ENCODE data around the gene GRIK4. TPM values are rescaled to one million over a fixed set of nuclear protein-coding genes. Genes with fewer than 3 reads are reported as not detected.

The GRIK4 gene
- polyA plus RNA-seq, 1 donor from 2014 or later = 3.4 TPM

DNA sequence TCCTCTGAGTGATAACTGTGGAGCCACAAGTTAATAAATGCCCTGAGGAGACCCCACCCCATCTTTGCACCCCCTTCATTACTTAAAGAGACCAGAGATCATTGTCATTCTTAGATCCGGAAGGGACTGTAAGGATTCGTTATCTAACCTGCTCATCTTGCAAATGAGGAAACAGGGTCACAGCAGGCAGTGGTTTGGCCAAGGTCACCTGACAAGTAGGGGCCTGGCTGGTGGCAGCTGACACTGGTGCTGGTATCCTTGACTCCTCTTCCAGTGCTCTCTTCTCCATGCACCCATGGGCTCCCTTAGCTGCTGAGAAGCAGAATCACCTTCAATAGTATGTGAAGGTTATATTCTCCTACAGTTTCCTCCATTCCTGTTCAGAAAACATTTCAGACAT lies 151.6 kb downstream of the GRIK4 start:
- no peak overlapping the region for H3K27ac ChIP-seq (ENCODE audit: low read length)
- no peak overlapping the region for H3K4me3 ChIP-seq (ENCODE audit: low read length)
- H4K20me1 ChIP-seq (ENCODE audit: insufficient read depth) = no peaks in the 10 kb centered on the region
- H2AFZ ChIP-seq (ENCODE audit: low read depth, low read length) = no peak overlapping the region
- no peak overlapping the region for H3K4me2 ChIP-seq (ENCODE audit: low read length)
- TF ChIP-seq, protein P1, sequence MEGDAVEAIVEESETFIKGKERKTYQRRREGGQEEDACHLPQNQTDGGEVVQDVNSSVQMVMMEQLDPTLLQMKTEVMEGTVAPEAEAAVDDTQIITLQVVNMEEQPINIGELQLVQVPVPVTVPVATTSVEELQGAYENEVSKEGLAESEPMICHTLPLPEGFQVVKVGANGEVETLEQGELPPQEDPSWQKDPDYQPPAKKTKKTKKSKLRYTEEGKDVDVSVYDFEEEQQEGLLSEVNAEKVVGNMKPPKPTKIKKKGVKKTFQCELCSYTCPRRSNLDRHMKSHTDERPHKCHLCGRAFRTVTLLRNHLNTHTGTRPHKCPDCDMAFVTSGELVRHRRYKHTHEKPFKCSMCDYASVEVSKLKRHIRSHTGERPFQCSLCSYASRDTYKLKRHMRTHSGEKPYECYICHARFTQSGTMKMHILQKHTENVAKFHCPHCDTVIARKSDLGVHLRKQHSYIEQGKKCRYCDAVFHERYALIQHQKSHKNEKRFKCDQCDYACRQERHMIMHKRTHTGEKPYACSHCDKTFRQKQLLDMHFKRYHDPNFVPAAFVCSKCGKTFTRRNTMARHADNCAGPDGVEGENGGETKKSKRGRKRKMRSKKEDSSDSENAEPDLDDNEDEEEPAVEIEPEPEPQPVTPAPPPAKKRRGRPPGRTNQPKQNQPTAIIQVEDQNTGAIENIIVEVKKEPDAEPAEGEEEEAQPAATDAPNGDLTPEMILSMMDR (IDR thresholded peaks at IDR 0.05; ENCODE audit: poor library complexity, severe bottlenecking) = no peak
- TF ChIP-seq RAD21 (conservative IDR thresholded peaks at IDR 0.05) (no peak), POLR2AphosphoS5 (IDR thresholded peaks at IDR 0.05) (no peak), TAF1 (IDR thresholded peaks at IDR 0.05; ENCODE audit: low read depth) (no peak), MXI1 (conservative IDR thresholded peaks at IDR 0.05; ENCODE audit: poor library complexity, severe bottlenecking) (no peak), EZH2 (IDR thresholded peaks at IDR 0.05; ENCODE audit: borderline replicate concordance, insufficient read depth, low read length, poor library complexity, severe bottlenecking) (no peak), EP300 (conservative IDR thresholded peaks at IDR 0.05; ENCODE audit: poor library complexity, severe bottlenecking) (no peak), SMC3 (conservative IDR thresholded peaks at IDR 0.05; ENCODE audit: poor library complexity) (no peak)
- TF ChIP-seq, protein P2, sequence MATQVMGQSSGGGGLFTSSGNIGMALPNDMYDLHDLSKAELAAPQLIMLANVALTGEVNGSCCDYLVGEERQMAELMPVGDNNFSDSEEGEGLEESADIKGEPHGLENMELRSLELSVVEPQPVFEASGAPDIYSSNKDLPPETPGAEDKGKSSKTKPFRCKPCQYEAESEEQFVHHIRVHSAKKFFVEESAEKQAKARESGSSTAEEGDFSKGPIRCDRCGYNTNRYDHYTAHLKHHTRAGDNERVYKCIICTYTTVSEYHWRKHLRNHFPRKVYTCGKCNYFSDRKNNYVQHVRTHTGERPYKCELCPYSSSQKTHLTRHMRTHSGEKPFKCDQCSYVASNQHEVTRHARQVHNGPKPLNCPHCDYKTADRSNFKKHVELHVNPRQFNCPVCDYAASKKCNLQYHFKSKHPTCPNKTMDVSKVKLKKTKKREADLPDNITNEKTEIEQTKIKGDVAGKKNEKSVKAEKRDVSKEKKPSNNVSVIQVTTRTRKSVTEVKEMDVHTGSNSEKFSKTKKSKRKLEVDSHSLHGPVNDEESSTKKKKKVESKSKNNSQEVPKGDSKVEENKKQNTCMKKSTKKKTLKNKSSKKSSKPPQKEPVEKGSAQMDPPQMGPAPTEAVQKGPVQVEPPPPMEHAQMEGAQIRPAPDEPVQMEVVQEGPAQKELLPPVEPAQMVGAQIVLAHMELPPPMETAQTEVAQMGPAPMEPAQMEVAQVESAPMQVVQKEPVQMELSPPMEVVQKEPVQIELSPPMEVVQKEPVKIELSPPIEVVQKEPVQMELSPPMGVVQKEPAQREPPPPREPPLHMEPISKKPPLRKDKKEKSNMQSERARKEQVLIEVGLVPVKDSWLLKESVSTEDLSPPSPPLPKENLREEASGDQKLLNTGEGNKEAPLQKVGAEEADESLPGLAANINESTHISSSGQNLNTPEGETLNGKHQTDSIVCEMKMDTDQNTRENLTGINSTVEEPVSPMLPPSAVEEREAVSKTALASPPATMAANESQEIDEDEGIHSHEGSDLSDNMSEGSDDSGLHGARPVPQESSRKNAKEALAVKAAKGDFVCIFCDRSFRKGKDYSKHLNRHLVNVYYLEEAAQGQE (IDR thresholded peaks at IDR 0.05; ENCODE audit: borderline replicate concordance) = no peak
- no peaks in the 10 kb centered on the region for H3K27me3 ChIP-seq (ENCODE audit: insufficient read depth, low read depth, low read length)
- H3K9me3 ChIP-seq (ENCODE audit: low read length) = no peaks in the 10 kb centered on the region
- H3K36me3 ChIP-seq (ENCODE audit: insufficient read depth, low read length) = no peaks in the 10 kb centered on the region
- no peaks in the 10 kb centered on the region for H3F3A ChIP-seq (ENCODE audit: insufficient read depth, low read length, poor library complexity, severe bottlenecking)
- H3K9ac ChIP-seq (ENCODE audit: low read length) = no peak overlapping the region
- H3K79me2 ChIP-seq (replicated peaks; ENCODE audit: insufficient read depth, low read length) = no peaks in the 10 kb centered on the region
- H3K9me2 ChIP-seq (ENCODE audit: insufficient read depth, low read length) = no peaks in the 10 kb centered on the region

DNA sequence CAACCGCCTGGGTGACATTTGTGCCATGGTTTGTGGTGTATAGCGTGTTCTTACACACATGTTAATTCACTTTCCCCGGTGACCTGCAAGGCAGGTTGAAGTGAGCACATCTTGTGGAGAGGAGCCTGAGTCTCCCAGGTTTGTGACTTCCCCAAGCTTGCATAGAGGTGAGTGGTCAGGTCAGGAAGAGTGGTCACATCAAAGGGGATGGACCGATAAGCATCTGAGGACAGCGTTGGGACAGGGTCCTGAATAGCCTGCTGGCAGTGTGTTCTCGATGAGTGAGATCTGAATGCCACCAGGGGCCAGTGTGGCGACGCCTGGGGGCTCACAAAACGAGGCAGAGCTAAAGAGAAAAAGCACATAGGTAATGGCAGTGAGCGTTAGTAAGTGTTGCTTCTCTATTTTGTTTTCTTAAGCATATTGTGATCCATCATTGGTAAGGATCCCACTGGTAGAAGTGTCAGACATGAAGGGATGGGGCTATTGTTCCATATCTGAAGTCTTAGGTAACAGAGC lies 154.6 kb downstream of the GRIK4 start:
- TF ChIP-seq EP300 (conservative IDR thresholded peaks at IDR 0.05; ENCODE audit: poor library complexity, severe bottlenecking) (no peak), RAD21 (conservative IDR thresholded peaks at IDR 0.05) (no peak), SMC3 (conservative IDR thresholded peaks at IDR 0.05; ENCODE audit: poor library complexity) (no peak), POLR2AphosphoS5 (IDR thresholded peaks at IDR 0.05) (no peak), TAF1 (IDR thresholded peaks at IDR 0.05; ENCODE audit: low read depth) (no peak), EZH2 (IDR thresholded peaks at IDR 0.05; ENCODE audit: borderline replicate concordance, insufficient read depth, low read length, poor library complexity, severe bottlenecking) (no peak), MXI1 (conservative IDR thresholded peaks at IDR 0.05; ENCODE audit: poor library complexity, severe bottlenecking) (no peak)
- TF ChIP-seq, protein P1 (IDR thresholded peaks at IDR 0.05; ENCODE audit: poor library complexity, severe bottlenecking) = no peak
- TF ChIP-seq, protein P2 (IDR thresholded peaks at IDR 0.05; ENCODE audit: borderline replicate concordance) = no peak
- Histone ChIP-seq H3K9me3 (ENCODE audit: low read length) (no peaks in the 10 kb centered on the region), H3K36me3 (ENCODE audit: insufficient read depth, low read length) (no peaks in the 10 kb centered on the region), H3K4me3 (ENCODE audit: low read length) (no peak overlapping the region), H2AFZ (ENCODE audit: low read depth, low read length) (no peak overlapping the region), H3K79me2 (replicated peaks; ENCODE audit: insufficient read depth, low read length) (no peaks in the 10 kb centered on the region), H3K9ac (ENCODE audit: low read length) (no peak overlapping the region), H3K27ac (ENCODE audit: low read length) (no peak overlapping the region), H3F3A (ENCODE audit: insufficient read depth, low read length, poor library complexity, severe bottlenecking) (no peaks in the 10 kb centered on the region), H4K20me1 (ENCODE audit: insufficient read depth) (no peaks in the 10 kb centered on the region), H3K9me2 (ENCODE audit: insufficient read depth, low read length) (no peaks in the 10 kb centered on the region), H3K4me2 (ENCODE audit: low read length) (no peak overlapping the region), H3K27me3 (ENCODE audit: insufficient read depth, low read depth, low read length) (no peaks in the 10 kb centered on the region)

Data from neural cell (in vitro differentiated cells).